Activated CD4-positive, alpha-beta memory T cell treated with anti-CD3 and anti-CD28 coated beads, Interleukin-2, amount 10 ng/mL, durations not matched to agents 7 days and 5 days (primary cell): ENCODE results near the gene INPP4B. TPM values are rescaled to one million over a fixed set of nuclear protein-coding genes. Genes with fewer than 3 reads are reported as not detected.

Source experiments
- CTCF ChIA-PET: fragments of 350-600 bp; sonication (Branson Sonifier 250); formaldehyde crosslinking; loops from one replicate; lab custom pipeline; 2021; ENCODE audit warnings: antibody characterized with exemption, inconsistent platforms; lab: Charles Lee
- POLR2A ChIA-PET: fragments of 350-600 bp; sonication (Branson Sonifier 250); formaldehyde crosslinking; loops from one replicate; lab custom pipeline; 2021; ENCODE audit warnings: antibody characterized with exemption; lab: Charles Lee
- DNase-seq: peaks from one replicate; pipeline ENCODE4 v3.0.0-alpha.2; 2020
- H3K27ac Mint-ChIP-seq: one replicate; pipeline ENCODE4 v1.8.0; 2021; ENCODE audit warnings: mild to moderate bottlenecking, mixed read lengths
- H3K27me3 Mint-ChIP-seq: one replicate; pipeline ENCODE4 v1.8.0; 2021; ENCODE audit warnings: mixed read lengths
- H3K36me3 Mint-ChIP-seq: one replicate; pipeline ENCODE4 v1.8.0; 2021; ENCODE audit warnings: low read depth, mixed read lengths
- H3K4me1 Mint-ChIP-seq: one replicate; pipeline ENCODE4 v1.8.0; 2021; ENCODE audit warnings: mixed read lengths
- H3K4me3 Mint-ChIP-seq: one replicate; pipeline ENCODE4 v1.8.0; 2021; ENCODE audit warnings: mild to moderate bottlenecking, mixed read lengths
- H3K9me3 Mint-ChIP-seq: one replicate; pipeline ENCODE4 v1.8.0; 2021; ENCODE audit warnings: mixed read lengths
- total RNA-seq, 2 experiments: library from RNA; stranded (reverse); gene quantifications; one replicate each; pipeline ENCODE4 v1.2.3, GENCODE V29; 2021

INPP4B gene
- total RNA-seq, 2 experiments from 2014 or later = 44.6 to 46.9 TPM

DNA sequence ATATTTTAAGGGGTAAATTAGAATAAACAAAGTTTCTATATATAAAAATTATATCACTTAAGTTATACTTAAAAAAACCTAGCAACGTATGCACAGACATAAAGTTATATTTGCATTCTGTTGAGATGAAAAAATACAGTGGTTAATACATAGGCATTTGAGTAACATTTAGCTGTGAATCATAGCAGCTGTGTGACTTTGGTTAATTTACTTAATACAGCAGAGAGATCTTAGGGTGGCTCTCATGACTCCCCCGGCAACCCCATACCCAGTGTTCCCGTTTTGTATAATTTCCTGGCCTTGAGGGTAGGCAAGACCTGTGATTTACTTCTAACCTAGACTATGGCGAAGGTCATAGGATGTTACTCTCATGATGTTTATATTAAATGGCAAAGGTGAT lies 504.8 kb downstream of the INPP4B start:
- H3K4me3 Mint-ChIP-seq = no peak overlapping the region
- H3K4me1 Mint-ChIP-seq = peaks cover 11% of the 10 kb centered on the region
- H3K9me3 Mint-ChIP-seq = peaks cover 4% of the 10 kb centered on the region
- H3K27ac Mint-ChIP-seq = no peak overlapping the region
- no peak for DNase-seq
- CTCF ChIA-PET = interaction anchor here (3.8 kb wide), 1 partner anchor 12 kb away, joined by 26 read pairs; no protein-coding TSS in a partner anchor
- H3K27me3 Mint-ChIP-seq = no peaks in the 10 kb centered on the region
- POLR2A ChIA-PET = no interaction called here
- peaks cover 51% of the 10 kb centered on the region for H3K36me3 Mint-ChIP-seq

DNA sequence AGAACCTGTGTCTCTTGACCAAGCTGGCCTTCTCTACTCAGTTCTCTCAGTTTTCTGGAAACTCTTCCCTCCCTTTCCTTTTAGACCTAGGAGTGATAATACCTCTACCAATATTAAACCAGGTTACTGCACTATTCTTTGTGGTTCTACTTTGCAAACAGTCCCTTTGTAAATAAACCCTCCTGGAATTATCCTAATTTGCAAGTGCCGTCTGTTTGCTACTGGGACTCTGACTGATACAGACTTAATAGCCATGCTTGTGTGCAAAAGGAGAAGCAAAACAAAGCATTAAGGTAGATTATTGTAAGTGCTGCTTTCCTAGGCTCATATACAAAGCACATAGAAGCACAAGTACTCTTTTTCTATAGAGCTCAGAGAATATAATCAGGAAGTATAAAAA lies 507.0 kb downstream of the INPP4B start:
- no peak overlapping the region for H3K4me3 Mint-ChIP-seq
- no peak for DNase-seq
- CTCF ChIA-PET = interaction anchor here (1.5 kb wide), 1 partner anchor 56 kb away, joined by 4 read pairs; no protein-coding TSS in a partner anchor
- H3K27me3 Mint-ChIP-seq = no peaks in the 10 kb centered on the region
- no peak overlapping the region for H3K27ac Mint-ChIP-seq
- H3K4me1 Mint-ChIP-seq = peaks cover 1% of the 10 kb centered on the region
- POLR2A ChIA-PET = interaction anchor here (1.2 kb wide), 1 partner anchor 16 kb away, joined by 3 read pairs; no protein-coding TSS in a partner anchor
- peaks cover 4% of the 10 kb centered on the region for H3K9me3 Mint-ChIP-seq
- peaks cover 47% of the 10 kb centered on the region for H3K36me3 Mint-ChIP-seq

DNA sequence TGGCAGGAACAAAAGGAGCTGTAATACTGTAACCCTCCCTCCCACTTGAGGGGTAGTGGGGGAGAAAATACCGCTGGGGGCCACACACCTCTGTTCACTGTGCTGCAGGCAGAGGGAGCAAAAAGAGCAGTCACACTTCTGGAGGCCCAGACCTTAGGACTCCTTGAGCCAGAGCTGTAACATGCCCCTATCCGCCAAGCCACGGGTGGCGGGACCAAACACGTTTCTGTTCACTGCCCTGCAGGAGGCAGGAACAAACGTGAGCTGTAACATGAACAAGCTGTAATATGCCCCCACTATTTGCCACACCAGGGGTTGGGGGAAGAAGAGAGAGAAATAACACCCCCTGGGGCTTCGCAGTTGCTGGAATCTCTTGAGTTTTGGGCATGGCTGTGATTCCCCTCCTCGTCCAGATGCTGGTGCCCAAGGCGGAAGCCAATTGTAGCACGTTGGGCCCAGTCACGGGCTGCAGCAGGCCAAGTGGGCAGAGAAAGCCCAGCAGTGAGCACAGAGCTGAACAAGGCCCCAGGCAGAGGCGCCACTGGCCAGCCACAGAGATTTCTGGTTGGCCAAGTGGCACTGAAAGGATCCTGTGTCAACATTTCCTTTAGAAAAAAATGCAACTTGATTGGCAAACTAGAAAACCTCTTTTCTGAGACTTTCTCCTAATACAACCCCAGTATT lies 509.7 kb downstream of the INPP4B start:
- ChIA-PET CTCF (no interaction called here), POLR2A (no interaction called here)
- Mint-ChIP-seq H3K4me3 (no peak overlapping the region), H3K27me3 (no peaks in the 10 kb centered on the region), H3K36me3 (peaks cover 35% of the 10 kb centered on the region), H3K27ac (no peak overlapping the region), H3K9me3 (peaks cover 2% of the 10 kb centered on the region), H3K4me1 (peaks cover under 1% of the 10 kb centered on the region)
- DNase-seq = no peak

DNA sequence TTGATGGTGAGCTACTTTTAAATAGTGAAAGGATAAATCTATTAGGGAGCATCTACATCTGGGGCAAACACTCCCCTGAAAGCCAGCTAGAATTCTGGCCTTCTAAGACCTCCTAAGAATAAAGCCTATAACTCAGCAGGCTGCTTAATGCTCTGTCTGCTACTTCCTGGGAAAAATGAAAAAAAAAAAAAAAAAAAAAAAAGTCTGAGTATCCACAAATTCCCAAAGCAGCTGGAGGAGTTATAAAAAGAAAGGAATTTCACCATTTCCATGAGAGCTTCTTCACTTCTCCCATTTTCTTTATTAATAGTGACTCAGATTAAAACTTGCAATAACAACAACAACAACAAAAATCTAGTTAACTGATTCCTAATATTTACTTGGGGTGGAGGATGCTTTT lies 511.2 kb downstream of the INPP4B start:
- ChIA-PET CTCF (interaction anchor here (0.9 kb wide), 1 partner anchor 11 kb away, joined by 3 read pairs; no protein-coding TSS in a partner anchor), POLR2A (no interaction called here)
- Mint-ChIP-seq H3K27me3 (no peaks in the 10 kb centered on the region), H3K36me3 (peaks cover 32% of the 10 kb centered on the region), H3K4me1 (peaks cover 3% of the 10 kb centered on the region), H3K9me3 (no peaks in the 10 kb centered on the region), H3K4me3 (no peak overlapping the region), H3K27ac (no peak overlapping the region)
- DNase-seq = no peak

DNA sequence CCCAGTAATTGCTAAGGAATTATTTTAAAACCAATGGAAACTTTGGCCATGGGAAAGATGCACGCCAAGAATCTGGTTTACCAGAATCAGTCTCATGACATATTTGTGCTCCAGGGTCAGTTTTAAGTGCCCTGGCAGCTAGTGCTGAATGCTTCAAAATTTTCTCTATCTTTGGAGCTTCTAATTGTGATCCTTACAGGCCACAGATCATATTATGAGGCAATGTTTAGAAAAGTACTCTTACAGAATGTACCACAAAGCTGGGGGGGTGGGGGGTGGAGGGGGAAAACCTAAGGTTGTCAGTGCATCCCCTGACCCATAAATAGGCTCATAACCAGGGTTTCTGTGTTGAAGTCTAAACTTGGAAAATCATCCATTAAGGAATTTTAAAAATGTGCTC lies 514.5 kb downstream of the INPP4B start:
- Mint-ChIP-seq H3K36me3 (peaks cover 16% of the 10 kb centered on the region), H3K4me3 (no peak overlapping the region), H3K9me3 (no peaks in the 10 kb centered on the region), H3K27me3 (no peaks in the 10 kb centered on the region), H3K4me1 (peaks cover 6% of the 10 kb centered on the region), H3K27ac (no peak overlapping the region)
- no peak for DNase-seq
- ChIA-PET CTCF (interaction anchor here (1.9 kb wide), 1 partner anchor 21 kb away, joined by 8 read pairs; no protein-coding TSS in a partner anchor), POLR2A (interaction anchor here (1.0 kb wide), 2 partner anchors 12 to 14 kb away, joined by 3 read pairs; no protein-coding TSS in a partner anchor)

DNA sequence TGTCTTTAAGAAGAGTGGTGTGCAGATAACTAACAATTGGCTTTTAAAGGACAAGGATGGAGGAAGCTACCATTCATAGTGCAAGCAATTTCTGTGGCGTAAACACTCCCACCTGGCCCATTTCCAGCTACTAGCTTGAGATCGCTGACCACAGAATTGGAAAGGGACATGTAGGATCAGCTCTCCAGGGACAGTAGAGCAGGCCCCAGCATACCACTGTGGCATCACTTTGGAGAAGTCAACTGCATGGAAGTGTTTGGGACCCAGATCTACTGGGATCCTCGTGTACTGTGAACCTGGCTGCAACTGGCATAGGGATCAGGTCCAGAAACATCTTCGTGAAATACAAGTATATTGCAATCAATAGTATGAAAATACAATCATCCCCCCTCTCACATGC lies 515.0 kb downstream of the INPP4B start:
- CTCF ChIA-PET = interaction anchor here (1.9 kb wide), 1 partner anchor 21 kb away, joined by 8 read pairs; no protein-coding TSS in a partner anchor

DNA sequence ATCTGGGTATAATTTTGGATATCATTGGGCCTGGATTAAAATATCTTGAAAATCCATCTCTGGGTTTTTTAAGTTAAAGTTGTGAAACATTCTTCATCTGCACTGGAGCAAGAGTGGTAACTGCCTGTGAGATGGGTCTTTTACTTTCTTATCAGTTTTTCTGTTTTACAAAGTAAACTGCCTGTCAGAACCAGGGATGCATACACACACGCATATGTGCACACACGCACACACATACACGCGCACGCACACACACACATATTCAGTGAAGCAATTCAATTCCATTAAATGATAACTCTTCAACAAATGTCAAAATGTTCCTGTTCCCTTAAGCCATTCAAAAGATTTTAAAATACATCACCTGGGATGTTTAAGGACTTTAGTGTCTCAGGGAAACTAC lies 515.8 kb downstream of the INPP4B start:
- H3K27me3 Mint-ChIP-seq = no peaks in the 10 kb centered on the region
- no peak for DNase-seq
- peaks cover 8% of the 10 kb centered on the region for H3K4me1 Mint-ChIP-seq
- H3K27ac Mint-ChIP-seq = no peak overlapping the region
- ChIA-PET POLR2A (interaction anchor here (1.0 kb wide), 1 partner anchor 16 kb away, joined by 3 read pairs; no protein-coding TSS in a partner anchor), CTCF (interaction anchor here (1.9 kb wide), 1 partner anchor 22 kb away, joined by 8 read pairs; no protein-coding TSS in a partner anchor)
- H3K4me3 Mint-ChIP-seq = no peak overlapping the region
- H3K9me3 Mint-ChIP-seq = no peaks in the 10 kb centered on the region
- peaks cover 7% of the 10 kb centered on the region for H3K36me3 Mint-ChIP-seq

More for the DNA sequence above, 515.0 kb downstream of the INPP4B start:
- Mint-ChIP-seq H3K27me3 (no peaks in the 10 kb centered on the region), H3K4me3 (no peak overlapping the region), H3K9me3 (no peaks in the 10 kb centered on the region), H3K27ac (no peak overlapping the region), H3K4me1 (peaks cover 6% of the 10 kb centered on the region), H3K36me3 (peaks cover 10% of the 10 kb centered on the region)
- no peak for DNase-seq
- POLR2A ChIA-PET = interaction anchor here (1.0 kb wide), 2 partner anchors 12 to 15 kb away, joined by 3 read pairs; no protein-coding TSS in a partner anchor

DNA sequence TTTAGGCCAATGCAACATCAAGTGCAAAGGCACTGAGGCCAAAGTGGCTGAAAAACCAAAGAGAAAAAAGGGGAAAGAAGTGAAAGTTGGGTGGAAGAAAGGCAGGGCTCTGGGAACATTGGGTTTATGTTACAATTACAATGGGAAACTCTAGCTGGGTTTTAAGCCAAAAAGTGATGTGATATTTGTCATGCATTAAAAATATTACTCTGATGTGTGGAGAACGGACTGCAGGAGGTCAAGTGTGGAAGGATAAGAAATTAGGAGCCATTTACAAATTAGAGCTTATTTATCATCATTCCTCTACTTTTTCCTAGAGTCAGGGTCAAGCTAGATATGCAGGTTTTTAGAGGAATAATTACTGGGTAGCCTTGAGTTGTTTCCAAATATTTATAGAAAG lies 516.8 kb downstream of the INPP4B start:
- Mint-ChIP-seq H3K9me3 (no peaks in the 10 kb centered on the region), H3K27me3 (no peaks in the 10 kb centered on the region), H3K4me3 (no peak overlapping the region), H3K27ac (no peak overlapping the region), H3K36me3 (peaks cover 4% of the 10 kb centered on the region), H3K4me1 (peaks cover 18% of the 10 kb centered on the region)
- CTCF ChIA-PET = interaction anchor here (1.4 kb wide), 1 partner anchor 25 kb away, joined by 4 read pairs; no protein-coding TSS in a partner anchor
- POLR2A ChIA-PET = no interaction called here
- DNase-seq = no peak

DNA sequence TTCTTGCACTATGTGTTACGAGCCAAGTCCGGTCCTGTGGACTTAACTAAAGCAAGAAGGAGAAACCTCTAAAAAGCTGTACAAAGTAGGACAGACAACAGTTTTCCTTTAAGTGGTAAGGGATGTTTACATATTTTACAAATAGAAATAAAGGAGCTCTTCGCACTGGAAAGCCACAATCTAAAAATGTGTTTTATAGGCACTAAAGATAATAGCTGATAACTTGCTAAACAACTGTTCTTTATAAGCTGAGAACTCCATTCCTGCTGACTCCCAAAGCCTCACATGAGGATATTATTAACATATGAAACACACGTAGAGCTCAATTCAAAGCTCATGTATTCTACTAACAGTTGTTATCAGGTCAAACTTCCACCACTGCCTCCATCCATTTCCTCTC lies 519.9 kb downstream of the INPP4B start:
- H3K27me3 Mint-ChIP-seq = no peaks in the 10 kb centered on the region
- ChIA-PET CTCF (interaction anchor here (1.1 kb wide), 1 partner anchor 43 kb away, joined by 3 read pairs; no protein-coding TSS in a partner anchor), POLR2A (no interaction called here)
- peaks cover 22% of the 10 kb centered on the region for H3K4me1 Mint-ChIP-seq
- H3K27ac Mint-ChIP-seq = no peak overlapping the region
- H3K36me3 Mint-ChIP-seq = peaks cover 29% of the 10 kb centered on the region
- no peak for DNase-seq
- H3K9me3 Mint-ChIP-seq = peaks cover 2% of the 10 kb centered on the region
- no peak overlapping the region for H3K4me3 Mint-ChIP-seq

DNA sequence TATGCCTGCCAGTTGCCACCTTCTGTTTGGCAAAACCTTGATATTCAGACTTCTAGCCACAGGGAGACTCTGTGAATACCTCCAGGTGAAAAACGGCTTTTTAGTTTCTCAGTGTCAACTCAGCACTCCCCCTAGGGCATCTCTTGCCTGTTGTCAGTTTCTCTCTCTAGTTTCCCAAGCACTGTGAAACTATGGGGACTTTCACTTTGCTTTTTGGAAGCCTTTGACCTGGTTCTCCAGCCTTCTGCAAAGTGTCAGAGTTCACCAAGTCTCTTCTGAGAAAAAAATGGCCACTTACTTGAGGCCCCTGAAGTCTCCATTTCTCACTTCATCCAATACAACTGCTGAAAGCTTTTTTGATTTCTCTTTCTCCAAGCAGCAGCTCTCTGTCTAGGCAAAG lies 521.5 kb downstream of the INPP4B start:
- POLR2A ChIA-PET = interaction anchor here (0.5 kb wide), 1 partner anchor 31 kb away, joined by 3 read pairs; no protein-coding TSS in a partner anchor
- H3K9me3 Mint-ChIP-seq = peaks cover 2% of the 10 kb centered on the region
- no peaks in the 10 kb centered on the region for H3K27me3 Mint-ChIP-seq
- H3K36me3 Mint-ChIP-seq = peaks cover 35% of the 10 kb centered on the region
- no peak overlapping the region for H3K4me3 Mint-ChIP-seq
- CTCF ChIA-PET = no interaction called here
- H3K27ac Mint-ChIP-seq = no peak overlapping the region
- H3K4me1 Mint-ChIP-seq = peaks cover 19% of the 10 kb centered on the region
- DNase-seq = no peak

DNA sequence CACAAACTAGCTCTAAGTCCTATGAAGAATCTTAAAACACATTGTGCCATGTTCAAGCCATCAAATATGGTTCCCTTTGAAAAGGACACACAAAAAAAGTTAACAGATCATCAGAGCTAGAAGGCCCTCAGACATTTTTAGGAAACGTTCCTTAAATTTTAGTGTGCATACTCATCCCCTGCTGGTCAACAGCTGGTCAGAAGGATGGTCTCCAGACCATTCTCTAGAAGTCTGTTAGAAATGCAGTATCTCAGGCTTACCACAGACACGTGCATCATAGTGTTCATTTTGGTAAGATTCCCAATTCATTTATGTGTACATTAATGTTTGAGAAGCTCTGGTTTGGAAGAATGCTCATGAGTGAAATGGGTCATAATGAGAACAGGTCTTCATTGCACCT lies 523.1 kb downstream of the INPP4B start:
- no peak for DNase-seq
- Mint-ChIP-seq H3K27me3 (no peaks in the 10 kb centered on the region), H3K4me1 (peaks cover 25% of the 10 kb centered on the region), H3K27ac (no peak overlapping the region), H3K4me3 (no peak overlapping the region), H3K36me3 (peaks cover 35% of the 10 kb centered on the region), H3K9me3 (peaks cover 2% of the 10 kb centered on the region)
- CTCF ChIA-PET = interaction anchor here (0.7 to 1.0 kb wide), 4 partner anchors 12 to 403 kb away, joined by 3 to 4 read pairs (median 4); no protein-coding TSS in a partner anchor
- POLR2A ChIA-PET = interaction anchor here (1.1 kb wide), 1 partner anchor 18 kb away, joined by 3 read pairs; no protein-coding TSS in a partner anchor

DNA sequence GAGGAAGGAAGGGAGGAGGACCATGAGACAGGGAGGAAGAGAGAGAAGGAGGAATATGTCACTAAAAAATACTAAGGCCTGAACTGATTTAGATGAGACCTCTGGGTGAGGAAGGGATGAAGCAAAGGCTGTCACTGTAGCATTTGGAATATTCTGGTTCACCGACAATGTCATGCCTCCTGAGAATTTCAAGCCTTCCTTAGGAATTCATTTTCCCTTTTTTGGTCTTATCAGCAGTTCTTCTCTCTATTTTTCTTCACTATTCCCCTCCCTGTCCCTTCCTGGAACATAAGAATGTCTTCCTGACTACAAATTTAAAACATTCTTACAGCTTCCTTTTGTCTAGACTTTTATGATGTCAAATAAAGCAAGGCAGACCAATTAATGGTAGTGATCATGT lies 527.8 kb downstream of the INPP4B start:
- no peak overlapping the region for H3K4me3 Mint-ChIP-seq
- peaks cover 2% of the 10 kb centered on the region for H3K9me3 Mint-ChIP-seq
- DNase-seq = no peak
- peaks cover 53% of the 10 kb centered on the region for H3K36me3 Mint-ChIP-seq
- ChIA-PET POLR2A (no interaction called here), CTCF (interaction anchor here (0.6 kb wide), 1 partner anchor 1383 kb away, joined by 4 read pairs; no protein-coding TSS in a partner anchor)
- H3K27ac Mint-ChIP-seq = no peak overlapping the region
- peaks cover 39% of the 10 kb centered on the region for H3K4me1 Mint-ChIP-seq
- no peaks in the 10 kb centered on the region for H3K27me3 Mint-ChIP-seq

DNA sequence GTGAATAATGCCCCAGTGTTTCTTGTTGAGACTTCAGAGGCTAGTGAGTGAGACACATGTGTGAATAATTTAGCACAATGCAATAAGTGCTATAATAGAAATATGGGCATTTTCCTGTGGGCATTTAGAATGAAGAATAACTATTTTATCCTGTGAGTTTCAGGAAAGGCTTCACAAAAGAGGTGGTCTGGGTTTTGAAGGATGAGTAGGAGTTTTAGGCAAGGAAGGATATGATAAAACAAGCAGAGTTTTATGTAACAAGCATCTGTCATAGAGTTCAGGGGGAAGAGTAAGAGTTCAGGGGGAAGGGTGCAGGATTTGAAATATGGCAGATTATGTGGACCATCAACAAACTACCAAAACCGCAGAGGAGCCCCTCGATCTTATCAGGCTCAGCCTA lies 529.2 kb downstream of the INPP4B start:
- POLR2A ChIA-PET = no interaction called here
- H3K27me3 Mint-ChIP-seq = no peaks in the 10 kb centered on the region
- no peak overlapping the region for H3K4me3 Mint-ChIP-seq
- CTCF ChIA-PET = no interaction called here
- DNase-seq = no peak
- peaks cover 46% of the 10 kb centered on the region for H3K4me1 Mint-ChIP-seq
- H3K27ac Mint-ChIP-seq = no peak overlapping the region
- H3K36me3 Mint-ChIP-seq = peaks cover 54% of the 10 kb centered on the region
- no peaks in the 10 kb centered on the region for H3K9me3 Mint-ChIP-seq
